Amniotic stem cell (primary cell): ENCODE measurements around the gene NKX6-2.
"Not testable (repeated sequence)": the region's sequence is repeated elsewhere in the genome, so short reads cannot be mapped to it uniquely, and the experiment has no call there.

Source experiments
- DNase-seq: peaks from one replicate; lab custom pipeline; 2025; lab: John Stamatoyannopoulos, UW

NKX6-2 gene

DNA sequence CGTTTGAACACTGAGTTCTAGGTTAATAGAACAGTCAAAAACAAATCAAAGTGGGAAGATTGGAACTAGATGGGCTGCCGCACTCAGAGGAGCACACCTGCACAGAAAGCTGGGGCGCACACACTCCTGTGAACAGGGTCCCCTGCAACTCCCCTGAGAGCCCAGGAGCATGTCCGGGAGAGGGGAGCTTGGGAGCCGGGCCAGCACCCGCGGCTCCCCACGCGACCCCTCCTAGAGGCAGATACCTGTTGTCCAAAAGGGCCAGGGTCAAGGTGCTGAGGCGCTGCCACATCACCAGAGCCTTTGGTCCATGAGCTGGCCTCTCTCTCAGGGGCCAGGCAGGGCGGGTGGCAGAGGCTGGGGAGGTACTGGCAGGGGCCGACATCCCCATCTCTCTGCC, 5.6 kb downstream of the NKX6-2 start:
- DNase-seq, result no peak

GRCh38 chr10:132779549-132780294, 6.2 kb downstream of the NKX6-2 start:
- no peak for DNase-seq

- DNase-seq, result no peak
Measured at GRCh38 chr10:132777441-132777840, 8.5 kb downstream of the NKX6-2 start.

DNA sequence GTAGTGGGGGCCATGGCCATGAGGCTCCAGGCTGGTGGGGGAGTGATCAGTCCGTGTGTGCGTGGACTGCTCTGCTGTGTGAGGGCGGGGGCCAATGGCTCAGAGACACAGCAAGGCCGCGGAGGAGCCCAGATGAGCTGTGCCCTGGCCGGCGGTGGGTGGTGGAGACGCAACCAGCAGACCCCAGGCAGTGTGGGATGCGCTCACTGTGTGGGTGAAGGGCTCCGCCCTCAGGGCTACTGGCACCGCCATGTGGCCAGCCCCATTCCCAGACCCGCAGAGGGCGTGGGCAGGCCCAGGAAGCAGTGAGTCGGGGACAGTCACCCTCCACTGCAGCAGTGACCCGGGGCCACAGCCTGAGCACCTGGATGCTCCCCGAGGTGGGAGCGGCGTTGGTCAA, 9.1 kb downstream of the NKX6-2 start:
- no peak for DNase-seq

DNA sequence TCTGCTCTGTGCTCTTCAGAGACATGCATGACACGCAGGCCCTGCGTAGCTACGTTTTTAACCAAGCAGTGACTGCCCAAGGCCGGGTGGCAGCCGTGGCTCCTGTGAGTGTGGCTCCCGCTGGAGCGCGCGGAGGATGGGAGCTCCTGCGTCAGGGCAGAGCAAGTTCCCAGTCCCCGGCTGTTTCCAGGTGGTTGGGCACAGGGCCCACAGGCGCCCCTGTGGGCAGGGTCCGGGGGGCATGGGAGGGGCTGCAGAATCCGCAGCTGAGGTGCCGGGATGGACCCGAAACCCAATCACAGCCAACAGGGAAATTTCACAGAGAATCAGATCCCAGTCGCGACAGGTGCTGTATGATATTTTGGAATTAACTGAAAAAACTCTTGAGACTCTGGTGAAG, 9.8 kb downstream of the NKX6-2 start:
- no peak for DNase-seq

GRCh38 chr10:132774902-132775863, 10.8 kb downstream of the NKX6-2 start:
- DNase-seq, result no peak

GRCh38 chr10:132774181-132774901, 11.6 kb downstream of the NKX6-2 start:
- no peak for DNase-seq

- DNase-seq, result not testable (repeated sequence)
Measured at GRCh38 chr10:132772816-132773215, 13.1 kb downstream of the NKX6-2 start.

- DNase-seq, result no peak
Measured at GRCh38 chr10:132770061-132771021, 15.6 kb downstream of the NKX6-2 start.

DNA sequence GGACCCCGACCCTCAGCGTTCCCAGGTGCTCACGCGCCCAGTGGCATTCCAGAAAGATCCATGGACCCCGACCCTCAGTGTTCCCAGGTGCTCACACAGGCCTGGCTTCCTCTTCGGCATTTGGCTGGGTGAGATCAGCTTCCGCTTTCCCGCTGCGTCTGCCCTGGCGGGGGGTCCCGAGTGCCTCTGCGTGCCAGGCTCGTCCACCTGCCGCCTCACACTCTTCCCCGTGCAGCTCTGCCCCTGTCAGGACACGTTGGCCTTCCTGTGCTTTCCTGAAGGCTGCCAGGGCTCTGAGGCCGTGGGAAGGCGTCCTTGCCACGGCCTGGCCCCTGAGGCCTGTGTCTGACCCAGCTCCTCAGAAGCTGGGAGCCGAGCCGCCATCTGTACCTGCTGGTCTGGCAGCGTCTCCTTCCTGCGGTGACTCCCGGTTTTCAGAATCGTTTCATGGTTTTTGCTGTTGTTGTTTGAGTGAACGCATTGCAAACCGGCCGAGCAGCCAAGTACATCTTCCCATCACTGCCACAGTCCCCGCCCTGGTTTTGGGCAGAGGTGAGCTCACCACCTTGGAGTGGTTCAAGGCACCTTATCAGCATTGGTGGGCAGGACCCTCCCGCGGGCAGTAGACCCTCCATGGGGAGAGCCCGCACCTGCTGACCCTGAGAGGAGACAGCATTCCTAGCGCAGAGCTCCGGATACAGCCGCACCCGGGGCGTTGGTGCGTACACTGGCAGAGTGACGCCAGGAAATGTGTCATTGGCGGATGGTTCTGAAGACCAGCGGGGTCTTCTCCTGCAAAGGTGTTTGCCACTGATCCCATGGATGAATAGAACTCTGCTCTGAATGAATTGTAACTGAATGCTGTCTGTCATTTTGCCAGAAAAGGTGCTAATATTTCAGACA, 17.4 kb downstream of the NKX6-2 start:
- no peak for DNase-seq

GRCh38 chr10:132766291-132766690, 19.7 kb downstream of the NKX6-2 start:
- DNase-seq, result no peak

GRCh38 chr10:132765435-132765834, 20.5 kb downstream of the NKX6-2 start:
- DNase-seq, result no peak

GRCh38 chr10:132764108-132764507, 21.8 kb downstream of the NKX6-2 start:
- no peak for DNase-seq

GRCh38 chr10:132763545-132763944, 22.4 kb downstream of the NKX6-2 start:
- no peak for DNase-seq

- DNase-seq, result no peak
Measured at GRCh38 chr10:132762267-132762666, 23.7 kb downstream of the NKX6-2 start.

DNA sequence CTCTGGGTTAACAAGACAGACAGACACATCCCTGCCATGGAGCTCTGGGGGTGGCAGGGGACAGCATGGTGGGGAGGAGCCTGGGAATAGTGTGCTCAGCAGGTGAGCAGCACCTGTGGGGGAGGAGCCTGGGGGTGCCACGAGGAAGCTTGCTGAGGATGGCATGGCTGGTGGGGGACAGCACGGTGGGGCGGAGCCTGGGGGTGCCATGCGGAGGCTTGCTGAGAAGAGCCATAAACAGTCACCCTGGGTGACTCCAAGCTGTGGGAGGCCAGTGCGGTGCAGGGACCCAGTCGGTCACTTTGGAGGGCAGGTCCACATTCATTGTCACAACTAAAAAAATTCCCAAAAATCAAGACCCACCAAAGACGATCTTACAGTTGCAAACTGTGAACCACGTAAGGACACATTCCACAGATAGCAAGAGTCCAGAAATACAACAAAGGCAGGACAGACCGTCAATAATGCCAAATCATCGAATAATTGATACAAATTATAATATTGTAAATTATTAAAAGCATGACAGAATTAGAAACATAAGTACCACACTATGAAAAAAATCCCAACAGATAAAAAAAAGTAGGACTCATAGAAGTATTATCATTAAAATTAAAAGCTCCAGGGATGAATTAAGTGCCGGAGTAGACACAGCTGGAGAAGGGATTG, 24.4 kb downstream of the NKX6-2 start:
- no peak for DNase-seq

GRCh38 chr10:132758865-132759264, 27.1 kb downstream of the NKX6-2 start:
- no peak for DNase-seq

DNA sequence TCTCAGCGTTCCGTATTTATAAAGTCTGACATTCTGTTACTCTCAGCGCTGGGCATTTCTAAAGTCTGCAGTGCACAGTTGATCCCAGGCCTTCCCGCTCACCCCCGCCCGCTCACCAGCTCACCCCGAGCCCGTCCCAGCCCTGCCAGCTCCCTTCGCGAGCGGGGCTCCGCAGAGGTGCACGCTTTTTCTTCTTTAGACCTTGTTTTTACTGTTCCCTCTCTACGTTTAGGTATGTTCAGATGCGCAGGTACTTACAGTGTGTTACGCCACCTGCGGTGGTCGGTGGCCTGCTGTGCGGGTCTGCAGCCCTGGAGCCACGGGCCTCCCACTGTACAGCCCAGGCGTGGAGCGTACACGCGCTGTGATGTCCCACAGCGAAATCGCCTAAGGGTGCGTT, 28.8 kb downstream of the NKX6-2 start:
- no peak for DNase-seq

DNA sequence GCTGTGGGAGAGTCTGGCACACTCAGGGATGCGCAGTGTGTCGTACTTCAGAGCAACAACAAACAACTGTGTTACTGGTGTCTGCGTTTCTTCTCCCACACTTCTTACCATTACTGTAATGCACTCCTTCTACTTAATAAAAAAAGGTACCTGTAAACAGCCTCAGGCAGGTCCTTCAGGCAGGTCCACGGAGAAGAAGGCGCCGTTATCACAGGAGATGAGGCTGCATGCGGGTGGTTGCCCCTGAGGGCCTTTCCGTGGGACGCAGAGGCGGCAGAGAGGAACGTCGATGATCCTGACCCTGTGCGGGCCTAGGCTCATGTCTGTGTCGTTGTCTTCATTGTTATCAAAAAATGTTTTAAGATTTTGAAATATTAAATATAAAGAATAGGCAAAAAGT, 29.4 kb downstream of the NKX6-2 start:
- no peak for DNase-seq
